DMS79 (cell line): ENCODE data around the gene YKT6.

Source experiments
- DNase-seq: peaks from one replicate; lab custom pipeline; 2025; lab: John Stamatoyannopoulos, UW

YKT6 gene

GRCh38 chr7:44259547-44260457, 59.0 kb downstream of the YKT6 start:
- DNase-seq = no peak

DNA sequence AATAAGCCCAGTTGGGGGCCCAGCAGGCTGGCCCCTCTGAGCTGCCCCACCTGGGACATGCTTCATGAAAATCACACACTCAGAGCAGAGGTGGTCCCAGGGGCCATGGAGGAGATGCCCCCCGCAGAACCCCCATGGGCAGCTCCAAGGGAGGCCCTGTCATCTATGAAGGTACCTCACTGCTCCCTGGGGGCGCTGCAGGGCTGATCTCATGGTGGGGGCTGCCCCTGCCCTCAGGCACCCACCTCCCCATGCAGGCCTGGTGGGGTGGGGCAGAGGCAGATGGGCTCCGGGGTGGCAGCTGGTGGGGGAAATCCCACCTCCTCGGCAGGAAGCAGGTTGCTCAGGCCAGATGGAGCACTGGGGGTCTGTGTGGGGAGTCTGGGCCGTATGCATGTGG, 60.5 kb downstream of the YKT6 start:
- no peak for DNase-seq

DNA sequence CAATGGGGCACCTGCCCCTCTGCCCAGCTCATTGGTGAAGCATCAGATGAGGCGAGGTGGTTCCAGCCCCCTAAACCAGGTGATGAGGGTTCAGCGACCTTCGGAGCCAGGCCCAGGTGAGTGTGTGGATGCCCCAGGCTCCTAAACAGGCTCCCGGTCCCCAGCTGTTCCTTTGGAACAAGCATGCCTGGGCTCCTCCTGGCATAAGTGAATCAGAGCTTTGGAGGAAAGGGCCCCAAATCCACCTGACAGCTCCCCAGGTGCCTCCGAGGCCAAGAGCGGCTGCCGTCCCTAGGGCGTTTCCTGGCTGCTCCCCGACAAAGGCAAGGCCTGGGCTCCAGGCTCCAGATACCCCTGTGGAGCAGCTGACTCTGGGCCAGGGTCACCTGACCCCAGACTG, 61.3 kb downstream of the YKT6 start:
- no peak for DNase-seq

GRCh38 chr7:44263326-44264082, 62.7 kb downstream of the YKT6 start:
- DNase-seq = no peak
